Neural progenitor cell (in vitro differentiated cells): Measurements from ENCODE around the gene IDUA.

Source experiments
- EZH2 ChIP-seq: fragments of 200-600 bp; sonication (generic); IDR thresholded peaks from 2 replicates; pipeline ENCODE4 v1.6.1; 2017; ENCODE audit warnings: antibody characterized with exemption, mild to moderate bottlenecking, moderate library complexity
- TF ChIP-seq, protein P1 (sequence below): fragments of 200-600 bp; sonication (generic); IDR thresholded peaks from 2 replicates; pipeline ENCODE4 v1.5.1; 2017; ENCODE audit warnings: antibody characterized with exemption, mild to moderate bottlenecking

DNA sequence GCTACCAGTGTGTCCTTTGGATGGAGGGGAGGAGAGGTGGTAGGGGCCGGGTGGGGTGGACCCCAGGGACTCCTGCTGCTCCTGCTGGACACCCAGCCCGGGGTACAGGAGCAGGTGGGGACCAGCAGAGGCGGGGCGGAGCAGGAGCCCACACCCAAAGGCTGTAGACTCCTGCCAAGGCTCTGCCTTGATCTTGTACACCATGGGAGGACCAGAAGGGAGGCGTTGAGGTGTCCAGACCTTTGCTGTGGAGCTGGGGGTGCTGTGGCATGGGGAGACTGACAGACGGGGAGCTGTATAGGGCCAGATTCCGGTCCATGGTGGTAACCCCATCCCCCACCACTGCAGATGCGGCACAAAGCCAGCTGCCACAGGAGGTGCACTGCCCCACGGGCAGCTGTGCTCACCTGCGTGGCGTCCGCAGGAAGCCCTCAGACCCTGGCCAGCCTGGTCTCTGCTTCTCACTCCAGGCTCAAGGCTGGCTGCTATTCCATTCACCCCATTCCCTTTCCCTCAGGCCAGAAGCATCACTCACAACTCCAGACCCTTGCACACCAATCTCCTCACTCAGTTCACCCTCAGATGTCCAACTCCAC lies 11.3 kb downstream of the IDUA start:
- TF ChIP-seq, protein P1, sequence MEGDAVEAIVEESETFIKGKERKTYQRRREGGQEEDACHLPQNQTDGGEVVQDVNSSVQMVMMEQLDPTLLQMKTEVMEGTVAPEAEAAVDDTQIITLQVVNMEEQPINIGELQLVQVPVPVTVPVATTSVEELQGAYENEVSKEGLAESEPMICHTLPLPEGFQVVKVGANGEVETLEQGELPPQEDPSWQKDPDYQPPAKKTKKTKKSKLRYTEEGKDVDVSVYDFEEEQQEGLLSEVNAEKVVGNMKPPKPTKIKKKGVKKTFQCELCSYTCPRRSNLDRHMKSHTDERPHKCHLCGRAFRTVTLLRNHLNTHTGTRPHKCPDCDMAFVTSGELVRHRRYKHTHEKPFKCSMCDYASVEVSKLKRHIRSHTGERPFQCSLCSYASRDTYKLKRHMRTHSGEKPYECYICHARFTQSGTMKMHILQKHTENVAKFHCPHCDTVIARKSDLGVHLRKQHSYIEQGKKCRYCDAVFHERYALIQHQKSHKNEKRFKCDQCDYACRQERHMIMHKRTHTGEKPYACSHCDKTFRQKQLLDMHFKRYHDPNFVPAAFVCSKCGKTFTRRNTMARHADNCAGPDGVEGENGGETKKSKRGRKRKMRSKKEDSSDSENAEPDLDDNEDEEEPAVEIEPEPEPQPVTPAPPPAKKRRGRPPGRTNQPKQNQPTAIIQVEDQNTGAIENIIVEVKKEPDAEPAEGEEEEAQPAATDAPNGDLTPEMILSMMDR = no peak
- TF ChIP-seq EZH2 = no peak
